A673 (cell line): ENCODE measurements around the gene ABHD16B.

Experiments
- EZH2 ChIP-seq: fragments of 200-600 bp; sonication (generic); IDR thresholded peaks from 2 replicates; pipeline ENCODE4 v1.6.1; 2017; ENCODE audit warnings: borderline replicate concordance, low read depth, mild to moderate bottlenecking, mixed read lengths, antibody characterized with exemption, low read length; ENCODE audit not compliant: poor library complexity, severe bottlenecking
- TF ChIP-seq, protein P1 (sequence below): fragments of 300-800, 200-600 bp; sonication (generic); conservative IDR thresholded peaks from 2 replicates; pipeline ENCODE4 v1.5.1; 2017; ENCODE audit warnings: low read depth, mild to moderate bottlenecking, antibody characterized with exemption, low read length, moderate library complexity, mixed read lengths

DNA sequence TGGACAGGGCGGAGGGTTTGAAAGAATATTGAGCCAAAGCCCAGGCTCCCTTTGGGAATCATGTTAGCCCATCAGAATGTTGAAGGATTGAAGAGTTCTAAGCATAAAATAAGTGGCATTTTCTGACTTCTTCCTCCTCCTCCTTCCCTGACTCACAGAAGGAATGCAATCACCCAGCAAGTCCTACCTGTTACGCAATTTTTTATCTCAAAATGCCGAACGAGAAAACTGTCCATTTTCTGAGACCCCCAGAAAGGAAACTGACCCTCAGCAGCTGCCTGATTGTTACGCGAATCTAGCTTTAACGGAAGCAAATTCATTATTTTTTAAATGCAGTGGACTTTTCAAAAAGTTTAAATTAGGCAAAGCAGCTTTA, 28.9 kb downstream of the ABHD16B start:
- TF ChIP-seq, protein P1, sequence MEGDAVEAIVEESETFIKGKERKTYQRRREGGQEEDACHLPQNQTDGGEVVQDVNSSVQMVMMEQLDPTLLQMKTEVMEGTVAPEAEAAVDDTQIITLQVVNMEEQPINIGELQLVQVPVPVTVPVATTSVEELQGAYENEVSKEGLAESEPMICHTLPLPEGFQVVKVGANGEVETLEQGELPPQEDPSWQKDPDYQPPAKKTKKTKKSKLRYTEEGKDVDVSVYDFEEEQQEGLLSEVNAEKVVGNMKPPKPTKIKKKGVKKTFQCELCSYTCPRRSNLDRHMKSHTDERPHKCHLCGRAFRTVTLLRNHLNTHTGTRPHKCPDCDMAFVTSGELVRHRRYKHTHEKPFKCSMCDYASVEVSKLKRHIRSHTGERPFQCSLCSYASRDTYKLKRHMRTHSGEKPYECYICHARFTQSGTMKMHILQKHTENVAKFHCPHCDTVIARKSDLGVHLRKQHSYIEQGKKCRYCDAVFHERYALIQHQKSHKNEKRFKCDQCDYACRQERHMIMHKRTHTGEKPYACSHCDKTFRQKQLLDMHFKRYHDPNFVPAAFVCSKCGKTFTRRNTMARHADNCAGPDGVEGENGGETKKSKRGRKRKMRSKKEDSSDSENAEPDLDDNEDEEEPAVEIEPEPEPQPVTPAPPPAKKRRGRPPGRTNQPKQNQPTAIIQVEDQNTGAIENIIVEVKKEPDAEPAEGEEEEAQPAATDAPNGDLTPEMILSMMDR: no peak
- TF ChIP-seq EZH2: no peak
